Measurements from ENCODE around the gene CRAMP1. TPM values are rescaled to one million over a fixed set of nuclear protein-coding genes. Genes with fewer than 3 reads are reported as not detected.

The CRAMP1 gene
- total and polyA plus RNA-seq, 2 donors from 2014 or later: 2.9 to 20.0 TPM

- no peaks in the 10 kb centered on the region for H3K9me3 ChIP-seq (ENCODE audit: control insufficient read depth in 2 of 3, insufficient read depth in 1 of 3, low read length in 3 of 3)
- no peak for TF ChIP-seq CTCF (IDR thresholded peaks at IDR 0.05; ENCODE audit: borderline replicate concordance, extremely low read depth, insufficient read depth)
- H3K27me3 ChIP-seq (ENCODE audit: control insufficient read depth, insufficient read depth, low read length): no peaks in the 10 kb centered on the region
- intact Hi-C loops (cut with DNase I): no loop called here
- H3K27ac ChIP-seq (ENCODE audit: low read depth in 2 of 2, low read length in 2 of 2): no peak overlapping the region
- H3K4me3 ChIP-seq (ENCODE audit: low read length in 3 of 3): no peak overlapping the region
- H3K4me1 ChIP-seq (ENCODE audit: control insufficient read depth in 2 of 3, insufficient read depth in 2 of 3, low read depth in 1 of 3, low read length in 3 of 3): no peaks in the 10 kb centered on the region
- H3K36me3 ChIP-seq (ENCODE audit: control insufficient read depth in 2 of 3, insufficient read depth in 3 of 3, low read length in 3 of 3): peaks cover 4 to 28% (median 17%) of the 10 kb centered on the region in 3 donors
- DNase-seq (no peak), FAIRE-seq (no peak)
- no peak overlapping the region for H3K9ac ChIP-seq (ENCODE audit: low read length in 3 of 3)
These were observed 27.2 kb upstream of the CRAMP1 start for GRCh38 chr16:1584926-1585484.

DNA sequence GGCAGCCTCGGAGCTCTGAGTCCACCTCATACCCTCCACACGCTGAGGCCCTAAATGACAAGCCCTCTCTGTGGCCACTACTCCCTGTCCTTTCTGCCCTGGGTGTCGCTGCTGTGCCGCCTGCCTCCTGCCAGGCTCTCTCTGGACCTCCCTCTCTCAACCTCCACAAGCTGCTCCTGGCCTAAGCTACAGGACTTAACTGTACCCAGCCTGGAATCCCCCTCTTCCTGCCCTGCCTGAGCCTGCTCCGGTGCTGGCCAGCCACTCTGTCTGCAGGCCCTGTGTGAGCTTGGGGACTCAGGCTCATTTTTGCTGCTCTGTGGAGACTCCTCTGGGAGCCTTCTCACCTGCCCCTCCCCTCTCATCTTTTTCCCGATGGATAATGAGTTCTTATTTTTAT is 21.8 kb upstream of the CRAMP1 start:
- H3K9me3 ChIP-seq (ENCODE audit: control insufficient read depth in 2 of 3, insufficient read depth in 1 of 3, low read length in 3 of 3): no peaks in the 10 kb centered on the region
- H3K27me3 ChIP-seq (ENCODE audit: control insufficient read depth, insufficient read depth, low read length): no peaks in the 10 kb centered on the region
- TF ChIP-seq CTCF (IDR thresholded peaks at IDR 0.05; ENCODE audit: borderline replicate concordance, extremely low read depth, insufficient read depth): no peak
- H3K27ac ChIP-seq (ENCODE audit: low read depth in 2 of 2, low read length in 2 of 2): no peak overlapping the region
- intact Hi-C loops (cut with DNase I): no loop called here
- H3K4me1 ChIP-seq (ENCODE audit: control insufficient read depth in 2 of 3, insufficient read depth in 2 of 3, low read depth in 1 of 3, low read length in 3 of 3): no peaks in the 10 kb centered on the region
- H3K4me3 ChIP-seq (ENCODE audit: low read length in 3 of 3): no peak overlapping the region
- no peak overlapping the region for H3K9ac ChIP-seq (ENCODE audit: low read length in 3 of 3)
- DNase-seq (no peak), FAIRE-seq (no peak)
- peaks cover 4 to 32% (median 19%) of the 10 kb centered on the region in 3 donors for H3K36me3 ChIP-seq (ENCODE audit: control insufficient read depth in 2 of 3, insufficient read depth in 3 of 3, low read length in 3 of 3)

GRCh38 chr16:1590930-1591705 is 21.0 kb upstream of the CRAMP1 start:
- Histone ChIP-seq H3K4me3 (ENCODE audit: low read length in 3 of 3) (no peak overlapping the region), H3K9ac (ENCODE audit: low read length in 3 of 3) (no peak overlapping the region), H3K4me1 (ENCODE audit: control insufficient read depth in 2 of 3, insufficient read depth in 2 of 3, low read depth in 1 of 3, low read length in 3 of 3) (no peaks in the 10 kb centered on the region), H3K9me3 (ENCODE audit: control insufficient read depth in 2 of 3, insufficient read depth in 1 of 3, low read length in 3 of 3) (no peaks in the 10 kb centered on the region), H3K36me3 (ENCODE audit: control insufficient read depth in 2 of 3, insufficient read depth in 3 of 3, low read length in 3 of 3) (peaks cover 4 to 28% (median 16%) of the 10 kb centered on the region in 3 donors), H3K27ac (ENCODE audit: low read depth in 2 of 2, low read length in 2 of 2) (no peak overlapping the region), H3K27me3 (ENCODE audit: control insufficient read depth, insufficient read depth, low read length) (no peaks in the 10 kb centered on the region)
- DNase-seq (no peak), FAIRE-seq (no peak)
- intact Hi-C loops (cut with DNase I): no loop called here
- TF ChIP-seq CTCF (IDR thresholded peaks at IDR 0.05; ENCODE audit: borderline replicate concordance, extremely low read depth, insufficient read depth): no peak

Data from kidney (tissue), 14 donors.